NOMO-1 treated with dmso at 0.1 percent for 144 hours (cell line): ENCODE measurements around the gene CYSTM1.

Experiments
- DNase-seq: peaks from one replicate; lab custom pipeline; 2025; ENCODE audit not compliant: unreplicated experiment; lab: John Stamatoyannopoulos, UW

The CYSTM1 gene

GRCh38 chr5:140232731-140233130 is 57.7 kb downstream of the CYSTM1 start:
- no peak for DNase-seq

- DNase-seq = no peak
Observed at GRCh38 chr5:140234377-140234989, 59.5 kb downstream of the CYSTM1 start.

- peak; percentile 79 for DNase-seq
Observed at GRCh38 chr5:140235791-140236551, 61.0 kb downstream of the CYSTM1 start.

GRCh38 chr5:140236891-140237598 is 62.1 kb downstream of the CYSTM1 start:
- no peak for DNase-seq

GRCh38 chr5:140238756-140239155 is 63.8 kb downstream of the CYSTM1 start:
- no peak for DNase-seq

- no peak for DNase-seq
Observed at GRCh38 chr5:140239461-140239860, 64.5 kb downstream of the CYSTM1 start.

GRCh38 chr5:140239939-140240700 is 65.1 kb downstream of the CYSTM1 start:
- DNase-seq = no peak

GRCh38 chr5:140240987-140241706 is 66.2 kb downstream of the CYSTM1 start:
- DNase-seq = no peak

- DNase-seq = no peak
Observed at GRCh38 chr5:140242099-140242498, 67.1 kb downstream of the CYSTM1 start.

GRCh38 chr5:140242890-140243585 is 68.0 kb downstream of the CYSTM1 start:
- DNase-seq = no peak

- no peak for DNase-seq
Observed at GRCh38 chr5:140243706-140244250, 68.8 kb downstream of the CYSTM1 start.

- DNase-seq = peak; percentile 63
Observed at GRCh38 chr5:140244525-140245025, 69.6 kb downstream of the CYSTM1 start.

- peak; percentile 20 for DNase-seq
Observed at GRCh38 chr5:140245341-140245740, 70.4 kb downstream of the CYSTM1 start.

GRCh38 chr5:140245926-140246325 is 70.9 kb downstream of the CYSTM1 start:
- DNase-seq = no peak

GRCh38 chr5:140246378-140247122 is 71.6 kb downstream of the CYSTM1 start:
- DNase-seq = no peak

GRCh38 chr5:140248414-140248813 is 73.4 kb downstream of the CYSTM1 start:
- no peak for DNase-seq

GRCh38 chr5:140249536-140249935 is 74.5 kb downstream of the CYSTM1 start:
- DNase-seq = no peak

- DNase-seq = no peak
Observed at GRCh38 chr5:140250386-140250785, 75.4 kb downstream of the CYSTM1 start.

GRCh38 chr5:140251527-140251973 is 76.6 kb downstream of the CYSTM1 start:
- DNase-seq = peak; percentile 90
